ENCODE measurements around the gene ZFYVE21.

Gene ZFYVE21

DNA sequence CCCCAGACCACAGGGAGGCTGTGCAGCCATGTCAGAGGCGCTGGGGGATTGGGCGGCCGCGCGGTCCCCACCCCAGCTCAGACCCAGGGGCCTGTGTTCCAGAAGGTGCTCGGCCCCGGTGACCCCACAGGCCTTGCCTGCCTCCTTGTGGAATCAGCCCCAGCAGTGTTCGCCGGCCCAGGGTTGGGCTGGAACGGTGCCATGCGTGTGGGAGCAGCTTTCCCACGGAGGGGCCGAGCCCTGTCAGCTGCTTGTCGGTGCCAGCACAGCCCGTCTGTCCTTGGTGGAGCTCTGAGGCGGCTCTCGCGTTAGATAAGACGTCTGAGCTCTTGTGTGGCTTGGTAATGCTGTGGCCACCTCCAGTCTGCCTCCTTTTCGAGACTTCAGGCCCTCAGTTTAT lies 8.5 kb downstream of the ZFYVE21 start:
- Histone ChIP-seq H4K20me1 (ENCODE audit: insufficient read depth) (no peaks in the 10 kb centered on the region), H2AFZ (ENCODE audit: low read depth) (no peak overlapping the region), H3K27ac (no peak overlapping the region), H3K9ac (no peak overlapping the region), H3K79me2 (ENCODE audit: insufficient read depth, low read depth) (no peaks in the 10 kb centered on the region), H3K27me3 (ENCODE audit: insufficient read depth, low read depth) (no peaks in the 10 kb centered on the region), H3K4me2 (no peak overlapping the region), H3K36me3 (ENCODE audit: insufficient read depth) (no peaks in the 10 kb centered on the region), H3K4me3 (IDR thresholded peaks at IDR 0.05; ENCODE audit: insufficient read depth, low read depth, low read length) (no peak overlapping the region), H3K4me1 (ENCODE audit: low read depth, poor library complexity, severe bottlenecking) (no peaks in the 10 kb centered on the region)
- TF ChIP-seq, protein P1, sequence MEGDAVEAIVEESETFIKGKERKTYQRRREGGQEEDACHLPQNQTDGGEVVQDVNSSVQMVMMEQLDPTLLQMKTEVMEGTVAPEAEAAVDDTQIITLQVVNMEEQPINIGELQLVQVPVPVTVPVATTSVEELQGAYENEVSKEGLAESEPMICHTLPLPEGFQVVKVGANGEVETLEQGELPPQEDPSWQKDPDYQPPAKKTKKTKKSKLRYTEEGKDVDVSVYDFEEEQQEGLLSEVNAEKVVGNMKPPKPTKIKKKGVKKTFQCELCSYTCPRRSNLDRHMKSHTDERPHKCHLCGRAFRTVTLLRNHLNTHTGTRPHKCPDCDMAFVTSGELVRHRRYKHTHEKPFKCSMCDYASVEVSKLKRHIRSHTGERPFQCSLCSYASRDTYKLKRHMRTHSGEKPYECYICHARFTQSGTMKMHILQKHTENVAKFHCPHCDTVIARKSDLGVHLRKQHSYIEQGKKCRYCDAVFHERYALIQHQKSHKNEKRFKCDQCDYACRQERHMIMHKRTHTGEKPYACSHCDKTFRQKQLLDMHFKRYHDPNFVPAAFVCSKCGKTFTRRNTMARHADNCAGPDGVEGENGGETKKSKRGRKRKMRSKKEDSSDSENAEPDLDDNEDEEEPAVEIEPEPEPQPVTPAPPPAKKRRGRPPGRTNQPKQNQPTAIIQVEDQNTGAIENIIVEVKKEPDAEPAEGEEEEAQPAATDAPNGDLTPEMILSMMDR (conservative IDR thresholded peaks at IDR 0.05; ENCODE audit: low read depth, low read length) = no peak

- H4K20me1 ChIP-seq (ENCODE audit: insufficient read depth) = no peaks in the 10 kb centered on the region
- H3K27ac ChIP-seq = no peak overlapping the region
Observed at GRCh38 chr14:103725001-103725682, 9.5 kb downstream of the ZFYVE21 start.

DNA sequence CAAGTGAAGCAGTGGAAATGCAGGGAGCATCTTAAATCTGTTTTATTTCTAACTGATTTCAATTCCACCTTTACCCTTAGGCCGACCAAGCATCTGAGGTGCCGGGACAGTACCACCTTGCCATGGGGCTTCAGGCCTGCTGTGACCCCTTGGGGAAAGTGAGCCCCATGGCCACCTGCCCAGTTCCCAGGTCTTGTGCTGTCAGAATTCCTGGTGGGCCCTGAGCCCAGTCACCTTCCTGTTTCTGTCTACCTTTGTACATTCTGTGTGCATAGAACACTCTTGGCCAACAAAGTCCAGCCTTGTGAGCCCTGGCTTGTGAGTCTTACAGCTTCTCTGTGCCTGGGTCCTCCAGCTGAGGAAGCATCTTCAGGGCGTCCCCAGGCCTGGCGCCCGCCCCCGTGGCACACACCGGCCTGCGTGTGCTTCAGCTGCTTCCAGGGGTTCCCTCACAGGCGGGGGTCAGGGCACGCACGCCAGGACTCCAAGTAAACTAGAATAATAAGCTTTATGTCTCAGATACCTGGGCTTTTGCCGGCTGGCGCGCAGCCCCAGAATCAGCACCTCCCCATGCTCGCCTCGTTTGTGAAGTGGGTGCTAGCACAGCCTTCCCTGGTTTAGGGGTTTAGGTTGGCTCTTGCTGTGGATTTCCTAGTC lies 10.3 kb downstream of the ZFYVE21 start:
- Histone ChIP-seq H3K79me2 (ENCODE audit: insufficient read depth, low read depth) (no peaks in the 10 kb centered on the region), H3K36me3 (ENCODE audit: insufficient read depth) (no peaks in the 10 kb centered on the region), H3K4me2 (no peak overlapping the region)

More at GRCh38 chr14:103725001-103725682, 9.5 kb downstream of the ZFYVE21 start:
- TF ChIP-seq, protein P1 (conservative IDR thresholded peaks at IDR 0.05; ENCODE audit: low read depth, low read length) = no peak
- no peak overlapping the region for H2AFZ ChIP-seq (ENCODE audit: low read depth)
- H3K27me3 ChIP-seq (ENCODE audit: insufficient read depth, low read depth) = no peaks in the 10 kb centered on the region
- H3K4me1 ChIP-seq (ENCODE audit: low read depth, poor library complexity, severe bottlenecking) = no peaks in the 10 kb centered on the region
- H3K9ac ChIP-seq = no peak overlapping the region
- H3K4me3 ChIP-seq (IDR thresholded peaks at IDR 0.05; ENCODE audit: insufficient read depth, low read depth, low read length) = no peak overlapping the region
- no peaks in the 10 kb centered on the region for H3K79me2 ChIP-seq (ENCODE audit: insufficient read depth, low read depth)
- H3K4me2 ChIP-seq = no peak overlapping the region
- no peaks in the 10 kb centered on the region for H3K36me3 ChIP-seq (ENCODE audit: insufficient read depth)

DNA sequence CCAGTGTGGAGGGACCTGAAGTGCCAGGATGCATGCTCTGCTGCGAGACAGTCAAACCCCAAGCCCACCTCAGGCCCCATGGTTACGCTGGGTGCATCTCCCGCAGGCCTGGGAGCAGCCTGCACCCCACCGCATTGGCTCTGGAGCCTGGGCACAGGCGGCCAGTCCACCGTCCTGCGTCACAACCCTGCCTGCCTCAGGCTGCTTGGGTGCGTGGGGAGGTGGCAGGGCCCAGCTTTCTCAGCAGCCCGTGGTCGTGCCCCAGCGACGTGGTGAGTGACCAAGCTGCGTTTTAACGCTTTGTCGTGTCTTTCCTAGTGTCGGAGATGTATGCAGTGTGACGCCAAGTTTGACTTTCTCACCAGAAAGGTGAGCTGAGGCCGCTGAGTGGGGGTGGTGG lies 10.9 kb downstream of the ZFYVE21 start:
- TF ChIP-seq, protein P1 (conservative IDR thresholded peaks at IDR 0.05; ENCODE audit: low read depth, low read length) = no peak
- no peaks in the 10 kb centered on the region for H3K79me2 ChIP-seq (ENCODE audit: insufficient read depth, low read depth)
- H3K36me3 ChIP-seq (ENCODE audit: insufficient read depth) = no peaks in the 10 kb centered on the region
- H4K20me1 ChIP-seq (ENCODE audit: insufficient read depth) = no peaks in the 10 kb centered on the region
- no peak overlapping the region for H3K4me3 ChIP-seq (IDR thresholded peaks at IDR 0.05; ENCODE audit: insufficient read depth, low read depth, low read length)
- no peak overlapping the region for H3K4me2 ChIP-seq
- H3K27me3 ChIP-seq (ENCODE audit: insufficient read depth, low read depth) = no peaks in the 10 kb centered on the region
- H2AFZ ChIP-seq (ENCODE audit: low read depth) = no peak overlapping the region
- H3K4me1 ChIP-seq (ENCODE audit: low read depth, poor library complexity, severe bottlenecking) = no peaks in the 10 kb centered on the region
- H3K9ac ChIP-seq = no peak overlapping the region
- H3K27ac ChIP-seq = no peak overlapping the region

More for the DNA sequence above, 10.3 kb downstream of the ZFYVE21 start:
- TF ChIP-seq, protein P1 (conservative IDR thresholded peaks at IDR 0.05; ENCODE audit: low read depth, low read length) = no peak
- no peak overlapping the region for H2AFZ ChIP-seq (ENCODE audit: low read depth)
- H3K27me3 ChIP-seq (ENCODE audit: insufficient read depth, low read depth) = no peaks in the 10 kb centered on the region
- H3K27ac ChIP-seq = no peak overlapping the region
- no peaks in the 10 kb centered on the region for H3K4me1 ChIP-seq (ENCODE audit: low read depth, poor library complexity, severe bottlenecking)
- no peak overlapping the region for H3K9ac ChIP-seq
- no peaks in the 10 kb centered on the region for H4K20me1 ChIP-seq (ENCODE audit: insufficient read depth)
- no peak overlapping the region for H3K4me3 ChIP-seq (IDR thresholded peaks at IDR 0.05; ENCODE audit: insufficient read depth, low read depth, low read length)

Measured in KMS-11 (cell line).